Skeletal muscle satellite cell (primary cell): Measurements from ENCODE around the gene SYNE2.
"Not testable (repeated sequence)": the region's sequence is repeated elsewhere in the genome, so short reads cannot be mapped to it uniquely, and the experiment has no call there.

Source experiments
- H3K27me3 ChIP-seq: 2 replicates; pipeline ENCODE4 v1.7.0; 2013; ENCODE audit warnings: low read length; ENCODE audit not compliant: control insufficient read depth, insufficient read depth
- H3K36me3 ChIP-seq: 2 replicates; pipeline ENCODE4 v1.7.0; 2013; ENCODE audit warnings: mild to moderate bottlenecking, control low read depth, low read length; ENCODE audit not compliant: insufficient read depth
- H3K4me1 ChIP-seq: 2 replicates; pipeline ENCODE4 v1.7.0; 2013; ENCODE audit warnings: low read length; ENCODE audit not compliant: control insufficient read depth, insufficient read depth
- H3K4me2 ChIP-seq: 2 replicates; pipeline ENCODE4 v1.7.0; 2013; ENCODE audit warnings: mild to moderate bottlenecking, low read length
- H3K4me3 ChIP-seq: 2 replicates; pipeline ENCODE4 v1.7.0; 2013; ENCODE audit warnings: low read length
- H3K9ac ChIP-seq: 2 replicates; pipeline ENCODE4 v1.7.0; 2013; ENCODE audit warnings: mild to moderate bottlenecking, low read depth, low read length, moderate library complexity
- H3K9me3 ChIP-seq: replicated peaks from 2 replicates; pipeline ENCODE4 v1.7.0; 2013; ENCODE audit warnings: mild to moderate bottlenecking, control low read depth, low read length

The SYNE2 gene

DNA sequence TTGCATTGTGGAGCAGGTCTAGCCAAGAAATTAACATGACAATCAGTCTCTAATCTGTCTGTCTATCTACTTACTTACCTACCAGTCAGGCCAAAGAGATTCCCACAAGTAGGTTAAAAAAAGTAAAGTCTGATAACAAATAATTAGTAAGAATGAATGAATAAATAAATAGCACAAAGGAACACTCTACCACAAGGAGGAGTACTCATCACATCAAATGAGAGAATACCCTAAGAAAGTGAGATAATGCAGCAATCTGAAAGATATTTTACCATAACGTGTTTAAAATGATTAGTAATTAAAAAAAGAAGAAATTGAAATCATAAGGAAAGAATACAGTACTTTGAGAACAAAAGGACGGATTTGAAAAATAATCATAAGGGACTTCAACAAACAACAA is 187.2 kb downstream of the SYNE2 start:
- H3K4me2 ChIP-seq = no peak overlapping the region
- H3K4me3 ChIP-seq = no peak overlapping the region
- no peak overlapping the region for H3K9ac ChIP-seq
- no peaks in the 10 kb centered on the region for H3K9me3 ChIP-seq
- H3K27me3 ChIP-seq = no peaks in the 10 kb centered on the region
- peaks cover 2% of the 10 kb centered on the region for H3K4me1 ChIP-seq
- no peaks in the 10 kb centered on the region for H3K36me3 ChIP-seq

- H3K4me1 ChIP-seq, H3K27me3 ChIP-seq, H3K36me3 ChIP-seq, H3K9me3 ChIP-seq, H3K4me2 ChIP-seq, H3K9ac ChIP-seq, H3K4me3 ChIP-seq: not testable (repeated sequence)
Measured at GRCh38 chr14:64043296-64043695, 190.5 kb downstream of the SYNE2 start.

DNA sequence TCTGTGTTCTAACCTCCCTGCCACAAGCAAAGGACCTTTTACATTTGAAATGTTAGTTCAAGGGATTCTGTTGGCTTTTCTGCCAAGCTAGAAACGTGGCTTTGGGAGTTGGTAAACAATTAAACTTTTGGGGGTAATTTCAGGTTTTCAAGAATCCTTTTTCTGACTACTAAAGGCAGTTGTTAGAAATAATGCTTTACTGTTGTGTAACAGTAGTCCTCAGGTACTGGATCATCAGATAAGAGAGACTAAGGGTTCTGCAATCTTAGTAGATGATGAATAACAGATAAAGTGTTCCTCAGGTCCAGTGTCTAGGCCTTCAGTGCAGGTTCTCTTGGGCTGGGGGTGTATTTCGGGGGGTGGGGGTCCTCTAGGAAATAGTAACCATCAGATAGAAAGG is 192.3 kb downstream of the SYNE2 start:
- Histone ChIP-seq H3K36me3 (no peaks in the 10 kb centered on the region), H3K4me1 (no peaks in the 10 kb centered on the region), H3K27me3 (no peaks in the 10 kb centered on the region), H3K9ac (no peak overlapping the region), H3K9me3 (no peaks in the 10 kb centered on the region), H3K4me2 (no peak overlapping the region), H3K4me3 (no peak overlapping the region)

- Histone ChIP-seq H3K27me3 (no peaks in the 10 kb centered on the region), H3K36me3 (no peaks in the 10 kb centered on the region), H3K9ac (no peak overlapping the region), H3K4me2 (no peak overlapping the region), H3K9me3 (no peaks in the 10 kb centered on the region), H3K4me3 (no peak overlapping the region), H3K4me1 (peaks cover 8% of the 10 kb centered on the region)
Measured at GRCh38 chr14:64049616-64050381, 197.0 kb downstream of the SYNE2 start.

- peak overlapping the region; percentile 15 for H3K4me2 ChIP-seq
- H3K27me3 ChIP-seq = no peaks in the 10 kb centered on the region
- peaks cover 10% of the 10 kb centered on the region for H3K4me1 ChIP-seq
- H3K9me3 ChIP-seq = no peaks in the 10 kb centered on the region
- no peak overlapping the region for H3K4me3 ChIP-seq
- H3K9ac ChIP-seq = no peak overlapping the region
- H3K36me3 ChIP-seq = no peaks in the 10 kb centered on the region
Measured at GRCh38 chr14:64053694-64054669, 201.2 kb downstream of the SYNE2 start.

DNA sequence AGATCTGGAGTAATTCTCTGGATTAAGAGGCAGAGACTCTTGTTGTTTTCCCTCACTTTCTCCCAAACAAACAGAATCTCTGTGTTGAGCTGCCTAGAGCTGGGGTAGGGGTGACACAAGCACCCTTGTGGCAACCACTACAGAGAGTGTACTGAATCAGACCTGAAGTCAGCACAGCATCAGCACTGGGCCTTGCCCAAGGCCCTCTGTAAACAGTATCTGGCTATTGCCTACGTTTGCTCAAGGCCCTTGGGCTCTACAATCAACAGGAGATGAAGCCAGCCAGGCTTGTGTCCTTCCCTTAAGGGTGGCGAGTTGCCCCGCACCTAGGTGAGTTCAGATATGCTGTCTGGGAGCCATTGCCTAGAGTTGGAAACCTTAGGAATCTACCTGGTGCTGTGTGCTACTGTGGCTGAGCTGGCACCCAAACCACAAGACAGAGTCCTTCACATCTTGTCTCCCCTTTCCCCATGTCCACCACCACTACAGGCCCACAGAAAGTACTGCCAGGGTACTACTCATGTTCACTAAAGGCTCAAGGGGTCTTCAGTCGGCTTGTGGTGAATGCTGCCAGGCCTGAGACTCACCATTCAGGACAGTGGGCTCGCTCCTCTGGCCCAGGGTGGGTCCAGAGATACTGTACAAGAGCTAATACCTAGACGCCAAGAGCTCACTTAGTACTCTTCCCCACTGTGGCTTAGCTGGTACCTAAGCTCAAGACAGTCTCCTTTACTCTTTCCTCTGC is 206.8 kb downstream of the SYNE2 start:
- H3K9ac ChIP-seq = no peak overlapping the region
- H3K4me2 ChIP-seq = no peak overlapping the region
- no peaks in the 10 kb centered on the region for H3K27me3 ChIP-seq

DNA sequence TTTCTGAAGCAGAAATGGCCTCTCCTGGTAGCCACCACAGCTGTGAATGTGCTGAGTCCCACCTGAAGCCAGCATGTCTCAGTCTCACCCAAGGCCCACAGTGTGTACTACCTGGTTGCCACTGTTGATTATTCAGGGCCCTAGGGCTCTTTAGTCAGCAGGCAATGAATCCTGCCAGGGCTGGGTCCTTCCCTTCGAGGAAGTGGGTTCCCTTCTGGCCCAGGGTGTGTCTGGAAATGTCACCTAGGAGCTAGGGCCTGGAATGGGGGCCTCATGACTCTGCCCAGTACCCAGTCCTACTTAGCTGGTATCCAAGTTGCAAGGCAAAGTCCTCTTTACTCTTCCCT is 207.4 kb downstream of the SYNE2 start:
- no peaks in the 10 kb centered on the region for H3K36me3 ChIP-seq
- peaks cover 3% of the 10 kb centered on the region for H3K4me1 ChIP-seq
- no peak overlapping the region for H3K9ac ChIP-seq
- no peak overlapping the region for H3K4me2 ChIP-seq
- H3K27me3 ChIP-seq = no peaks in the 10 kb centered on the region
- H3K9me3 ChIP-seq = no peaks in the 10 kb centered on the region
- H3K4me3 ChIP-seq = no peak overlapping the region

More for the DNA sequence above, 206.8 kb downstream of the SYNE2 start:
- Histone ChIP-seq H3K36me3 (no peaks in the 10 kb centered on the region), H3K4me3 (no peak overlapping the region), H3K4me1 (peaks cover 7% of the 10 kb centered on the region), H3K9me3 (no peaks in the 10 kb centered on the region)

DNA sequence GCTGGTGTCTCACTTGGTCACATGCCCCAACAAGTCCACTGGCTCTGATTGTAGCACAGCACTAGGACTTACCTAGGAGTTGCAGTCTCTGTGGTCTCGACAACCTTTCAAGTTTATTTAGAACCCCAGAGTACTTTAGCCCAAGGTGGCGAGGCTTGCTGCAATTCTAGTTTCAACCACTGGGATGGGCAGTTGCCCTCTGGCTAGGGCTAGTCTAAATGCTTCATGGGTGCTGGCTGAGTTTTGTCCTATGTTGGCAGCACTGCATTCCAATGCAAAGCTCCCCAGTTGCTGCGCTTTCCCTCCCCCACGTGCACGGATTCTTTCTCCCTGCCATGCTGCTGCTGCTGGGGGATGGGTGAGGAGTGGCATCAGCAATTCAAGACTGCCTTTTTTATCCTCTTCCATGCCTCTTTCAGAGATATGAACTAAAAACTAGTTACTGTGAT is 207.9 kb downstream of the SYNE2 start:
- Histone ChIP-seq H3K4me2 (no peak overlapping the region), H3K27me3 (no peaks in the 10 kb centered on the region), H3K9me3 (no peaks in the 10 kb centered on the region), H3K36me3 (no peaks in the 10 kb centered on the region), H3K9ac (no peak overlapping the region), H3K4me1 (peaks cover 3% of the 10 kb centered on the region), H3K4me3 (no peak overlapping the region)

GRCh38 chr14:64061115-64061514 is 208.3 kb downstream of the SYNE2 start:
- Histone ChIP-seq H3K4me3 (no peak overlapping the region), H3K9ac (no peak overlapping the region), H3K9me3 (no peaks in the 10 kb centered on the region), H3K4me2 (no peak overlapping the region), H3K4me1 (peaks cover 3% of the 10 kb centered on the region), H3K36me3 (no peaks in the 10 kb centered on the region), H3K27me3 (no peaks in the 10 kb centered on the region)

- Histone ChIP-seq H3K9ac (no peak overlapping the region), H3K36me3 (no peaks in the 10 kb centered on the region), H3K4me1 (peaks cover 3% of the 10 kb centered on the region), H3K27me3 (no peaks in the 10 kb centered on the region), H3K4me2 (no peak overlapping the region), H3K4me3 (no peak overlapping the region), H3K9me3 (no peaks in the 10 kb centered on the region)
Measured at GRCh38 chr14:64061706-64062105, 208.9 kb downstream of the SYNE2 start.

DNA sequence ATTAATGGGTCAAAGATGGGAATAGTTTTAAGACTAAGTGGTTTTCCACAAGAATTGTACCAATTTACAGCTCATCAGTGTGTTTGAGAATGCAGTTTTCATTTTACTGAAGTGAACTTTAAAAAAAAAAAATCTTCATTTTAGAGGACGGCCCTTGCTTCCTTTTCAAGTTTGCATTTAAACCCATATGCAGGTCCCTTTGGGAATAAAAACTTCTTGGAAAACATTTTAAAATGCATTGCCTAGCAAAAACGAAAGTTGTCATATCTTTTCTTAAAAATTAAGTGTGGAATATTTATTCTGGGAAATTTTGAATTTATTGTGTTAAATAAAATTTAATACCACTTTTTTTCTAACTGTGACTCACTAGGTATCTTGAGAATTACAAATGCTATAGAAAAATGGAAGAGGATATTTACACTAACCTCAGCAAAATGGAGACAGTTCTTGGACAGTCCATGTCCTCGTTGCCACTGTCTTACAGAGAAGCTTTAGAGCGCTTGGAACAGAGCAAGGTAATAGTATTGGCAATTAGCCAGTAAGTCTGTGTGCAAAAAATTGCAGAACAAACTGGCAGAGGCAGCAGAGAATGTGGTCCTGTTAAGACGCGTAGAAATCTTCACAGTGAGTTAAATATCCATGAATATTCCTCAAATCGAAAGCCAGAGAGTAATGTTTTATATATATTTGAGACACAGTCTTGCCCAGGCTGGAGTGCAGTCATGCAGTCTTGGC is 209.7 kb downstream of the SYNE2 start:
- Histone ChIP-seq H3K4me3 (no peak overlapping the region), H3K27me3 (no peaks in the 10 kb centered on the region), H3K36me3 (no peaks in the 10 kb centered on the region), H3K9me3 (no peaks in the 10 kb centered on the region), H3K4me2 (no peak overlapping the region), H3K9ac (no peak overlapping the region), H3K4me1 (peaks cover 3% of the 10 kb centered on the region)
